T follicular helper cell (primary cell): ENCODE measurements around the gene SH3BP5.

Source experiments
- DNase-seq: peaks from one replicate; pipeline ENCODE4 v3.0.0-alpha.2; 2020; ENCODE audit warnings: low read depth

The SH3BP5 gene

DNA sequence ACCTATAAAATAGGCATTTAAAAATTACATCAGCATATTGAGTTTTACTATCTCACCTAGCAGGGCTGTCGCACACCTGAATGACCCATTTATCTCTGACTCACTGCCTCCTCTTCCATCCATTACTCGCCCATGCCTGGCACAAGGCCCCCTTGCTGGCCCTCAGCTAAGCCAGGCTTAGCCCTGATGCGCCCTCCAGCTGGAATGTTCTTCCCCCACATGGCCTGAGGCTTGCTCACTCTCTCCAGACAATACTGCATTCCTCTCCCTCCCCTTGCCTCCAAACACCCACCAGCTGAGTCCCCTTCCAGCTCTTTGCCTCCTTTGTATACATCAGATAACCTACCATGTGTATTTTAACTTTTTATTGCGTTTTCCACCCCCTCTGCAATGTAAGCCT, 7.2 kb downstream of the SH3BP5 start:
- DNase-seq, result no peak

DNA sequence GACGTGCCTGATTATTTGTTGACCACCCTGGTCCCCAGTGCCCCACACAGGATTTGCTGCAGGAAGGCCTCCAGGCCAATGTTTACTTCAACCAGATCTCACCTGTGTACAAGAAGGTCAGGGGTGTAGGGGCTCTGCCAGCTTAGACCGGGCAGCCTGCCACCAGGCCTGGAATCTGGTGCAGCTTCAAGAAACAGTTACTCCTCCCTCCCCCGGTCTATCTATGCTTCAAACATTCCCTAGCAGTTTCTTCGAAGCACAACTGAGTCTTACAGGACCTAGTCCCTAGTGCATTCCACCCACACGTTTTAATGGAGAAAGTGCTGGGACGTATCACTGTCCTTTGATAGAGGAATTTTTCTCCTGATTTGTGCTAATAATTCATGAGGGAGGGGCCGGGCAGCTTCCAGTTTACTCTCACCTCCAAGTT, 8.0 kb downstream of the SH3BP5 start:
- no peak for DNase-seq

DNA sequence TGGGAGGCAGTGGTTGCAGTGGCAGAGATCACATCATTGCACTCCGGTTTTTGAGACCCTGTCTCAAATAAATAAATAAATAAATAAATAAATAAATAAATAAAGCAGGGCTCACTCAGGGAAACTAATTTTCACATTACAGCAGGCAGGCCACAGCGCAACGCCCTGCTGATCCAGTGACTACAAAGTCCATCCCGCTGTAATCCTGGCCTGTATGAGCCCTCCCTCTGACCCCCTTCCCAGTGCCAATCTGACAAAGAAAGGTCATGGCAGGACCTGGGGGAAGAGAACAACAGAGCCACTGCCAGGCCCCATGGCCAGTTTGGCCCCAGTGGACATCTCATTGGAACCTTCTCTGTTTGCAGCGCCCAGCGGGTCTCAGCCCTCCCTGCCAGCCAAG, 9.3 kb downstream of the SH3BP5 start:
- no peak for DNase-seq

DNA sequence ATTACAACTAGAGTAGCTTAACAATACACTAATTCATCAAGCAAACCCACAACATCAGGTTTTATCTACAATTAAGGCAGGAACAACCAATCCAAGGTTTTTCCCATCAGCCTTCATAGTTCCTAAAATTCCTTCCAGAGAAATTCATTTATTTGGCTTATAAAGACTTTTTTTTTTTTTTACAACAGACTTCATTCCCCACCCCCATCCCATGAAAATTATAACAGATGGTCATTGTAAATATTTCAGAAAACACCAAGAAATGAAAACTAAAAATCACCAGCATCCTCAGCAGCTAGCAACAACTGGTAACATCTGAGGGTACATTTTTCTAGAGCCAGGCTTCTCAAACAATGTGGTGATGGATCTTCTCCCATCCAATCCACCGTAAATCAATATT, 11.0 kb downstream of the SH3BP5 start:
- DNase-seq, result no peak

DNA sequence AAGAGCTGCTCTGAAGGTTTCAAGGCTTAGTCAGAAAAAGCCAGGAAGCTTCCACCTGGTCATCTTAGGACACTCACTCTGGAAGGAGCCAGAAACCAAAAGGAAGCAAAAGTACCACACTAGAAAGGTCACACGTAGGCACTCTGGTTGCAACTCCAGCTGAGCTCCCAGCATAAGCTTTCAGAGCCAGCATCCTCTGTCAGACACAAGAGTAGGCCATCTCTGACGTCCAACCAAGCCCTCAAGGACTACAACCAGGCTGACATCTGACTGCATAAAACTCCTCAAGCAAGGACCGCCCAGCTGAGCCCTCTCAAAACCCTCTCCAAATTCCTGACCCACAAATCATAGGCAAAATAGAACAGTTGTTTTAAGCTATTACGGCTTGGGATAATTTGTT, 12.8 kb downstream of the SH3BP5 start:
- no peak for DNase-seq

DNA sequence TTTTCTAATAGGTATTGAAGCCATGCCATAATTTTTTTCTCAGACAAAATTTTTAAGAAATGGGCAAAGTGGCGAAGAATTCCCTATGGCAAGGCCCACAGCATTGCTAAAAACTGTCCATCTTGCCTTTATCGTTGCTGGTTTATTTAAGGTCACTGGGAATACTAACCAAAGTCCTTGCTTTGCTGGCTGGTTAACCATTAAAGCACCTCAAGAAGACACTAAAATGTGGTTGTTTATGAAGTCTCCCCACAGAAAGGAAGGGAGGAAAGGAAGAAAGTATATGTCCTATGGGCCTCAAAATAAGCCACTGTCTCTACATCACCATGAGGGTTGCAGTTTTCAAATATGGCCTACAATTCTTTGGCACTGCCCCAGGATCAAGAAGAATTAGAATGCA, 13.2 kb downstream of the SH3BP5 start:
- no peak for DNase-seq

DNA sequence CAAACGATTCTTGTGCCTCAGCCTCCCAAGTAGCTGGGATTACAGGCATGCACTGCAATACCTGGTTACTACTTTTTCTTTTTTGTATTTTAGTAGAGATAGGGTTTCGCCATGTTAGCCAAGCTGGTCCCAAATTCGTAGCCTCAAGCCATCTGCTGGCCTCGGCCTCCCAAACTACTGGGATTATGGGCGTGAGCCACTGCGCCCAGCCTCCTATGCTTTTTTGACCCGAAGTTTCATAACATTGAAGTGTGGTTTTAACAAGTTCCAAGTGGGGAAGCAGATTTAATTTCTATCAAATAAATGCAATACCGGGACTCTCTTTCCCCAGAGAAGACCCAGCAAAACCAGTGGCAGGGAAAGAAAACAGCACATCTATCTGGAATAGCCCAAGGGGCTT, 13.7 kb downstream of the SH3BP5 start:
- DNase-seq, result no peak

DNA sequence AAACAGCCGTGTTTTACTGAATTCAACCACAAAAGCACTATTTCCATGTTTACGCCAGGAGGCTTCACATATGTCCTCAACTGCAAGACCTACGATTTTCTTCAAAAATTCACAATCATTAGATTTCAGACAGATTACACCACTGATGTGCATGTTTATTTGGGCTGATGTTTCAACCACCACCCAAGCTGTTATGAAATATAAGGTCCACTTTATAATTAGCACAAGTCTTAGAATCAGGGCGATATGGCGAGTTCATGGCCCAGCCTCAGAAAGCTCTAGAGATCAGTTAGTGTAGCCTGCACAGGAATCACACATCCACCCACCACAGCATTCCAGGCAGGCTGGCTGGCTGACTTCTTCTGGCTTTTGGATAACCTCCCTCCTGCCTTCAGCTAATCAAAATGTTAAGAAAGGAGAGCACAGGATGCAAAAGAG, 15.4 kb downstream of the SH3BP5 start:
- no peak for DNase-seq

DNA sequence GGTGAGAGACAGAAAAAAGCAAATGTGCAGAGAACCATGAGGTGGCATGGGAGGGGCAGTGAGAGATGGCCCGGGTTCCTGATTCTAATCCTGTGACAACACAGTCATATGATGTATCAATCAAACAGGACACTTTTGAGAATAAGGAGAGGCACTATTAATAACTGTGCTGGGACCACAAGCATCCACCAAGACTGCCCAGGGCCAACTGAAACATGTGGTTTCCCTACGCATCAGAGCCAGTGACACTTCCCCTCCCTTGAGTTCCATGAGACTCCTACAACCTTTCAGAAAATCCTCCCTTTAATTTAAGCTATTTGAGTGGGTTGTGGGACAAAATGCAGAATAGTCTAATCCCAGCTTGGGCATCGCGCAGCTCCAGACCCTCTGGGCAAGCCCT, 17.4 kb downstream of the SH3BP5 start:
- no peak for DNase-seq

DNA sequence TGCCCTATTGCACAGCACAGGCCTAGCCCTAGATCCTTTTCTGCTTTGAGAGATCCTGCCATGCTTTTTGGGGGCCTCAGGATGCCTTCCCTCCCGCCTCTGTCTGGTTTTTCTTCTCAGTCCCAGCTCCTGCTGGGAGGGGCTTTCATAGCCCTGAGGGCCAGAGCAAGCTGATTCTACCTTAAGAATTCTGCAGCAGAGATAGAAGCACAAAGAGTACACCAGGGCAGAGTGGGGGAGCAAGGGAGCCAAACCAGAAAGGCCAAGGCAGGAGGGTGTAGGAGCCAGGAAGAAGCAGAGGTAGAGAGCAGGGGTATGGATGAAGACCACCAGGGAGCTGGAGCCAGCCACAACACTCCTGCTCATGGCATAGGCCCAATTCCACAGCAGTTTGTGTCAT, 18.1 kb downstream of the SH3BP5 start:
- DNase-seq, result no peak

DNA sequence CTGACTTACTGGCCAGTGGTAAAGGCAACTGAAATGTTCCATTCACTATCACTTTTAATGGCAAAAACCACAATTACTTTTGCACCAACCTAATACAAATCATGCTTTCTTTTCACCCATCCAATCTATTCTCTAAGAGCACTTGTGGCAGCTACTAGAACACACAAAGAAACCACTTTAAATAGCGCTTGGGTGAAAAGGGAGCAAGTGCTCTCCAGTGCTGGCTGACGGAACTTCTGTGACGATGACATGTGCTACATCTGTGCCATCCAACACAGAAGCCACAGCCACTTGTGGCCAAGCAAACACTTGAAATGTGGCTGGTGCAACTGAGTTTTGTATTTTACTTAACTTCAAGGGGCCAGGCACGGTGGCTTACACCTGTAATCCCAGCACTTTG, 18.9 kb downstream of the SH3BP5 start:
- no peak for DNase-seq

DNA sequence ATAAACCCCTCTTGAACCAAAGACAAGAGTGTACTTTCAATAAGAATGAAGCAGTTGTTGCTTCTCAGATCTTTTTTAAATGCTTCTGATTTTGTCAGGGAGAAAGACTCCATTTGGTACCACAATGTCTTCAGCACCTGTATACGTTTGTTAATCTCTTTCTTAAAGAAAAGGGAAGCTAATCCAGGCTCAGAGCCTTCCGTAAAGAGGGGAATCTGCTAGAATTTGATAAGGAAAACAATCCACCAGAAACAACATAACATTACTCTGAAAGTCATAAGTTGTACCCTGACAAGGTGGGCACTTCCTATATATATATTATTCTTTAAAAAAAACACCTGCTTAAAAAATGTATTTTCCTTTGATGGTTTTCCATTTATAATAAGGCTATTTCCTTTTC, 19.8 kb downstream of the SH3BP5 start:
- DNase-seq, result no peak

DNA sequence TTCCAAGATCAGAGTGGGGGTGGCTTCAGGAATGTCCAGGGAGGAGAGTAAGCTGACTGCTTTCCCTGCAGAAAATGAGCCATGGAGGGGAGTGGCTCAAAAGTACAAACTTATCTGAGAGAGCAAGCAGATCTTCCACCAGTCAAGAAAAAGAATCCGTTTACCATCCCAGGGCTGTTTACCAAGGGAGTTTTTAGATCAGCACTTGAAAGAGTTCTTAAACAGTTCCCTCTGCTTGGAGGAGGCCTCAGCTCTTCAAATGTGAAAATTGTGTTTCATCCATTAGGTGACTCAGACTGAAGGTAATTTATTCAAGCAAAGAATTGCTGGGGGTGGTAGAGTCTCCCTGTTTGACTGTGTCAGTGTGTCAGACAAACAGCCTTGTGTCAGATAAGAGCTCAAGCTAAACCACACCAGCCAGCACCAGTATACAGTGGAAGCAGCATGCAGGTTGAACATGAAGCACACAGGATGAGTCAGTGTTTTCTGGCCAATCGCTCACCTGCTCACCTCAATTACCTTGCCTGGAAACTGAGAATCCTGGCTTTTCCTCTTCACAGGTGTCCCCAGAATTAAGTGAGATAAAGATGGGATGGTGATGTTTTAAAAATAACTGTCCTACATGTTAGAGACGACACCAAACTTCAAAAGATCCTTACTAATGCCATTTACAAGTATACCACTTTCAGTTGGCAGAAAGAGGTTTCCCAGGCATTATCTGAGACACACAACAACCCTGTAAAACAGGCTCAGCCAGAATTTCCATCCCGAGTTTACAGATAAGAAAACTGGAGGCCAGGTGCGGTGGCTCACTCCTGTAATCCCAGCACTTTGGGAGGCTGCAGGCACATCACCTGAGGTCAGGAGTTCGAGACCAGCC, 21.7 kb downstream of the SH3BP5 start:
- no peak for DNase-seq

DNA sequence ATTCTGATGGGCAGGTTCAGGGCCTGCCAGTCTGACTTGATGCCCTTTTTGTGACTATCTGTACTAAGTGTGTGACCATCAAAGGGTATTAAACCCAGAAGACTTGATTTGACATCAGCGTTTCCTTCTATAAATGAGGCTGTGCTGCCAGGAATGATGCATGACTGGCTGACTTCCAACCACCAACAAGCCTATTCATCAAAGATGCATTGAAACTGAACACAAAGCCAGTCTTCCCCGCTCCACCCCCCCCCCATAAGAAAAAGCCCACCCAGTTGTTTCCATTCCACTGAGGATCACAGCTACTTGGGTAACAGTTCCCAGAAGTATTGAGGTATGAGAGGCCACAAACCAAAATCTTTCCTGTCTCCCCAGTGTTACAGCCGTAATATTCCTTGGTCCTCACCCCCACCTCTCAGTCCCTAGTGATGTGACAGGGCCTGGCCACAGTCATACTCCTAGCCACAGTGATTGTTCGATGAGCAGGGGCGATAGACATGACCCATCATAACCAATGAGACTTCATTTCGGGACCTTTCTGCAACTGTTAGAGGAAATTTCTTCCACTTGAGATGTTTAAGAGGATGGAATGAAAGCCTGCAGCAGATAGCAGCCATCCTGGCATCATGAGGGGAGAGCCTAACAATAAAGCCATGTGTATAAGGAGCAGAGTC, 22.6 kb downstream of the SH3BP5 start:
- DNase-seq, result no peak

DNA sequence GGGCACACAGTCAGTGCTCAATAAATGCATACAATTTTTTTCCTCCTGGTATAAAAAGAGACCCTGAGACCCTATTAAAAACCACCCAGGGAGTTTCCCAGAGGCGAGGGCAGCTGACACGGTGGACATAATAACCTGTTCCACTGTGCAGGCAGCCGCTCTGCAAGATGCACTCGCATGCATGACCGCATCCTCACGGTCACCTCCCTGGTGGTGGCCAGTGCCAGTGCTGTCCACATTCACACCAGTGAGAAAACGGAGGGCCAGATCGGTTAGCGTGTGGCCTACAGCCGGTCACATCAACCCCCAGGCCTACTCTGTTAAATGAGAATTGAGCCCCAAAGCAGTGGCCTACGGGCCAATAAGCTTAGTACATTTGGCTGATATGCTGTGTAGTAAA, 24.8 kb downstream of the SH3BP5 start:
- no peak for DNase-seq

DNA sequence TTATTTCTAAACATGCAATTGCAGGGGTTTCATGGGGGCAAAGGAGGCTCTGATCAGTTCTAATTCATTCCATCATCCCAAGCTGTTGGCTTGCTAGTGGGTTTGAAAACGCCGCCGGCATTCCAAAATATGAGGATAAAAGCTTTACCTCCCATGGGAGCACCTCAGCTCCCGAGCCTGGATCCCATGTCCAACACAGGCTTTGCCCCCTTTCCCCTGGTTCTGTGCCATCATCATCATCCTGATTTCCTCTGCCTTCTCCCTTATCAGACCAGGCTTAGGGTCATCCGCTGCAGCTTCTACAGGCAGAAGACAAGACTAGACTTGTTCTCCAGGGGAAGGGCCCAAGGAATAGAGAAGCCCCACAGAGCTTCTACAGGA, 25.4 kb downstream of the SH3BP5 start:
- DNase-seq, result no peak

DNA sequence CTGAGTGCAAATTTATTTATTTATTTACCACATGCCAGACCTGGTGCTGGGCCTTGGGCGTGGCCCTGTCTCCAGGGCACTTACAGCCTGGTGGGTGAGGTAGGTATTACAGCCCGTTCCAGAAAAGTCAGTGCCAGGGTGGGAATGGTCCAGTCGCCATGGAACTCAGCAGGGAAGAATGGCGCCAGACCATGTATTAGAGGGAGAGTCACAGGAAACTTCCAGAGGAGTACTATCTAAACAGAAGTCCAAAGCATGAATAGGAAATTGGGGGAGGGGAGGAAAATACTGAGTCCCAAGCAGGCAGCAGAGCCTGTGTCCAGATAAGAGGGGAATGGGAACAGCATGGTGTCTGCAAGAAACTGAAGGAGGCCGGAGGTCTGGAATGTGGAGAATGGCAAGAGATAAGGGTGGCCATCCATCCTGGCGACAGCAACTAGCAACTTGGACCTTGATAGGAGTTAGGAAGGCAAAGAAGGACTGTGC, 27.0 kb downstream of the SH3BP5 start:
- DNase-seq, result no peak

DNA sequence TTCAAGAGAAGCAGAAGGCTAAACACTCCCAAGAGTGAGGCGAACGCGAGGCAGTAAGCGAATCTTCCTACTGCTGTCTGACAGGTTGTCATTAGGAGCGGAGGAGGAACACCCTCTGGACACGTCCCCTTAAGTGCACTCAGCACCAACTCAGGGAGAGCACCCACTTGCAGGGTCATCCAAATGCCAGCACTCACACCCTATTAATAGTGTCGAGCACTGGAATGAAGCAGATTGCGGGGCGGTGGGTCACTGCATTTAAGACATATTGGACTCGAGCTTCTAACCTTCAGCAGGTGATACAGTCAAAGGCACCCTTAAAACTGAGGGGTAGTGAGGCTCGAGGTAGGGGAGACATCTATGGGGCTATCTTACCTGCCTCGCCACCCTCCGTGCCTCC, 28.7 kb downstream of the SH3BP5 start:
- no peak for DNase-seq

DNA sequence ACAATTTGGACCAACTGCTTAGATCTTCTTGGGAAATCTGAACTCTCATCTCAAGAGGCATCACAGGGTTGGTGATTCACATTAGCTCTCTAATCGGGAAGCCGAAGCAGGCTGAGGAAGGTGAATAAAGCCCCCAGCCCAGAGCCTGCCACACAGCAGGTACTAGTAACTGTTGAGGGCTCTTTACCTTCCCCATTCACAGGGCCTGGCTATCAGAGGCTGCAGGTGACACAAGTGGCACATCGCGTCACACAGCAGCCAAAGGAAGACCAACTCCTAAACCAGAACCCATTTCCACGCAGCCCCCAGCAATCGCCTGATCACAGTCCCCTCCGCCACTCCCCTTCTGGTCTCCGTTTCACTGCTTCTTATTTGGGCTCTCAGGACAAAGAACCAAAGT, 29.2 kb downstream of the SH3BP5 start:
- no peak for DNase-seq

DNA sequence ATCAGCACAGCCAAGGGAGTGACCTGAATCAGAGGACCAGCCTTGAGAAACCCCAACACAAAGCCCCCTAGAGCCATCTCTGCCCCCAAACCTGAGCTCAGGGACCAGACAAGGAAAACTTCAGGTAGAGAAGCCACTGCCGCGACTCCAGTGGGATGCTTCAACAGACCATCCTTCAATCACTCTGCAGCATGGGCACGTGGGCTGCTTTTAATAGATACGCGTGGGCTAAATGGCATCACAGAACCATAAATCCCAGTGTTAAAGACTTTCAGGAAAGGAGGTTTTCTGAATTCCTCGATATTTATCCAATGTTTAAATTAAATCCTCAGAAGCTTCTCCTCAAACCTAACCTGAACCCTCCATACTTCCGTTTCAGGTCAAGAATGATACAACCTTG, 30.6 kb downstream of the SH3BP5 start:
- DNase-seq, result no peak

DNA sequence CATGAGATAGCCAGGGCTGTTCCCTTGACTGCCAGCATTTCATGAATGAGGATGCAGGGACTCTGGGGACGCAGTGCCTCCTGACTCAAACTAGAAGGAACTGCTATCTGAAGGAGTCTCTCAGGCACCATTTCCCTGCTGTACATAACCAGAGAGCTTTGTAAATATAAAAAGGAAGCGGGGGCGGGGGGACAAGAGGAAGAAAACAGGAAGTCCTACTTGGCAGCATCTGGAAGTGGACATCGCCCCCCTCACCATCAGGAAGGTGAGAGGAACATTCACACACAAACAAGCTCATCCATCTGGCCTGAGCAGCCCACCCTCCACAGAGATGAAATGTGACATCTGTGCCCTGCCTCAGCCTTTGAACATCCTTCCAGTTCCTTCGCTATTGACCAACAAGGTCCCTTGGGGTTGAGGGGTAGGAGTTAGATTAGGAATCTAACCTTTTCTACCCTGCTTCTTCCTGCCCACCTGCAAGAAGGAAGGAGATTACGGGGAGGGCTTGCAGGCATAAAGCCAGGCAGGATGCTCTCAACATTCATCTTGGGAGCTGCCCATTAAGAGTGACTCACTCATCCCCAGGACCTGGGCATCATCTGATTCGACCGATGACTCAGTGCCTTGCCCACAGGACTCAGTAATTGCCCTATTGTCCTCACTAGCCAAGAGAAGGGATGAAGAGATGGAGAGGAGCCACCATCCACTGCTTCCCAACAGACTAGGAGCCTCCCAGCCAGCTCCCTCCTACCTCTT, 31.9 kb downstream of the SH3BP5 start:
- DNase-seq, result no peak

DNA sequence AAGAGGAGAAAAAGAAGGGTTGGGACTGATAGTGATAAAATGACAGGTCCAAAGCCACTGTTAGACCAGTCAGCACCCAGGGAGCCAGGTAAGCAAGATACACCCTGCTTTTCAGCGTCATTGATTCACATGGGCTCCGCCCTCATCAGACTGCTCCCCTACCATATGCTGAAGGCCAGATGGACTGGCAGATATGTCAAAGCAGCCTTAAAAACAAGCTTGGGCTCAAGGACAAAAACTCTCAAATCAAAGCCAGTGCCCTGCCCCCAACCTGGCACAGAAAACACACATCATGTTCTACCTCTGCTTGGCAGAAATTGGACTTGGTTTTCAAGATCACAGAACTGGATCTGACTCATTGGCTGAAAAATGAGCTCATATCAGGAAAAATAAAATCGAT, 33.4 kb downstream of the SH3BP5 start:
- DNase-seq, result no peak

DNA sequence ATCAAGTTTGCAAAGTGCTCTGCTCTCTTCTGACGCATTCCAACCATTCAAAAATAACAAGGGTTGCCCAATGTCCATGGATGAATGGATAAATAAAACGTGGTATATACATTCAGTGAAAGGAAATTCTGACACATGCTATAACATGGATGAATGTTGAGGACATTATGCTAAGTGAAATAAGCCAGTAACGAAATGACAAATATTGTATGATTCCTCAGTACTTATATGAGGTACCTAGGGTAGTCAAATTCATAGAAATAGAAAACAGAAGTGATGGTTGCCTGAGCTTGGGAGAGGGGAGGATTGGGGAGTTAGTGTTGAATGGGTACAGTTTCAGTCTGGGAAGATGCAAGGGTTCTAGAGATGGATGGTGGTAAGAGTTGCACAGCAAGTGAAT, 33.9 kb downstream of the SH3BP5 start:
- no peak for DNase-seq
